Nephron (organoid): ENCODE data around the gene VEGFC.

Experiments used
- H3K27ac Mint-ChIP-seq, 3 experiments: 2 replicates each; pipeline ENCODE4 v1.8.0; 2020; ENCODE audit warnings: mixed read lengths in 3 of 3, mild to moderate bottlenecking in 2 of 3, moderate library complexity in 1 of 3
- H3K27me3 Mint-ChIP-seq: 2 replicates; pipeline ENCODE4 v1.8.0; 2021; ENCODE audit warnings: low read depth, mild to moderate bottlenecking, moderate library complexity, mixed read lengths
- H3K36me3 Mint-ChIP-seq: 2 replicates; pipeline ENCODE4 v1.8.0; 2020; ENCODE audit warnings: low read depth, mixed read lengths
- H3K4me1 Mint-ChIP-seq: 2 replicates; pipeline ENCODE4 v1.8.0; 2020; ENCODE audit warnings: mixed read lengths
- H3K4me3 Mint-ChIP-seq, 3 experiments: 2 replicates each; pipeline ENCODE4 v1.8.0; 2020; ENCODE audit warnings: mild to moderate bottlenecking in 3 of 3, mixed read lengths in 3 of 3, moderate library complexity in 2 of 3
- H3K9me3 Mint-ChIP-seq: 2 replicates; pipeline ENCODE4 v1.8.0; 2020; ENCODE audit warnings: mixed read lengths
- CTCF ChIP-seq, 3 experiments: fragments of 200-600 bp; sonication (generic); IDR thresholded peaks; one replicate each; pipeline ENCODE4 v1.5.0; 2021; ENCODE audit warnings: antibody characterized with exemption in 3 of 3; ENCODE audit not compliant: unreplicated experiment in 3 of 3

Gene VEGFC

DNA sequence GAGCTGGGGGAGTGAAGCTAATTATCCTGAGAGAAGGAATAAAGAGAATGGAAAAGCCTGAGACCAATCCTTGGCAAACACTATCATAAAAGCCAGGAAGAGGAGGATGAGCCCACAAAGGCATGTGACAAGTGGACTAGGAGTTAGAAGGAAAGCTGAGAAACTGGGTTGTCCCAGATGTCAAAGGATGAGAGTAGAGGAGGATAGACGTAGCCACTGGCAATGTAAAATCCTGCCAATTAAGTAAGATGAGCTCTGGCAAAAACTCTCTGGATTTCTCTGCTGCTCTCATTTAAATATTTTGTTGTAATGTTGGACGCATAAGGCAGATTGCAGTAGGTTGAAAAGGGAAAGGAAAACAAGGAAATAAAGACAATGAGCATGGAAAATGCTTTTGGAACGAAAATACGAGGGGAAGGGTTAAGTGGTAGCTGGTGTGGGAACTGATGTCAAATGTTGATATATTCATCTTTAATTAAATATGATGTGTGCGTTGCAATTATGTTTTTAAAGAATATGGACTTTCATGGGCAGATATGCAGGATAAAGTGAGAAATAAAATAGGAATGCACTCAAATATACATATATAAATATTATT is 14.2 kb upstream of the VEGFC start:
- Mint-ChIP-seq H3K9me3 (no peaks in the 10 kb centered on the region), H3K36me3 (no peaks in the 10 kb centered on the region), H3K4me1 (no peaks in the 10 kb centered on the region), H3K27ac (no peak overlapping the region), H3K4me3 (no peak overlapping the region), H3K27me3 (peaks cover 3% of the 10 kb centered on the region)
- no peak for TF ChIP-seq CTCF (IDR thresholded peaks at IDR 0.05; ENCODE audit: unreplicated experiment in 3 of 3)

DNA sequence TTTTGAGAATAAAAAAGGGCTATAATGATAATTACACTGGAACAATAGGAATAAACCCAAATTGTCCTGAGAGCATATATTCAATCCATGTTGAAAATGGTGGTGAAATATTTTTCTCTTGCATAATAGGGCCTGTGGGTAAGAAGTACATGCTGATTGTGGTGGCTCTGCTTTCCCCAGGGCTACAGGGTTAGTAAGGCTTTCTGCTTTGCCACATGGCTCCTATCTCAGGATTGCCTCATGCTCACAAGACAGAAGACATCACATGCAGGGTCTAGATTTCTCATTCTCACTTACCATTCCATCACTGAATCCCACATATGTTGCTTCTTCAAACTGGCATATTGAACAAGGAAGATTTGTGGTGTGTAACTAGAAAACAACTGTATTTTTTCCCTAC is 12.4 kb upstream of the VEGFC start:
- Mint-ChIP-seq H3K27me3 (peaks cover 3% of the 10 kb centered on the region), H3K36me3 (no peaks in the 10 kb centered on the region), H3K4me1 (no peaks in the 10 kb centered on the region), H3K27ac (no peak overlapping the region), H3K9me3 (no peaks in the 10 kb centered on the region), H3K4me3 (no peak overlapping the region)
- TF ChIP-seq CTCF (IDR thresholded peaks at IDR 0.05; ENCODE audit: unreplicated experiment in 3 of 3) = no peak

DNA sequence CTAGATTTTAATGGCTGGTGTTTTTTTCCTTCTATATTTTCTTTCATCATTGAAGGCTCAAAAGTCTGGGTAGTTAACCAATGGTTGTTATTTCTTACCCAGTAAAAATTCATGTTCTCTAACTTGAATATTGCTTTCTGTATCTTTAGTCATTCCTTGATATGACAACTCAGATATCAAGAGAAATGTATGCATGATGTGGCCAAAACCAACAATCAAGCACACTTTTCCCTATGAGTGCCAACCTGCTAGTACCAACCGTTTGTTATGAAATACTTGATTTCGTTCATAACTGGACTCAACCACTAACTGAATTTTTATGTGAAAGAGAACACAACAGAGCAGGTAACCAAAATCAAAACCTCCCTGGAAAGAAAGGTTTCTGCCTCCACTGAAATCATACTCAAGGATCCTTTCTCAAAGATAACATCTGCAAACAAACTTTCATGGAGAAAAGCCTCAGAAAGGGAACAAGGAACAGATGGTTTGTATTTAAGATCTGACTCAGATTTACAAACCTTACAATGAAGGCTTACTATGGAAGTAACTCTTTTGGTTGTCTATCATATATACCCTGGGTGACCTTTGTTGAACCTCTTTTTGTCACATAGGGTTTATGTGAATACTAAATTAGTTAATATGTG is 8.3 kb upstream of the VEGFC start:
- TF ChIP-seq CTCF (IDR thresholded peaks at IDR 0.05; ENCODE audit: unreplicated experiment in 3 of 3) = no peak
- Mint-ChIP-seq H3K9me3 (no peaks in the 10 kb centered on the region), H3K27ac (peak overlapping the region in 1 of 3 experiments; percentile 24), H3K27me3 (peaks cover 4% of the 10 kb centered on the region), H3K4me1 (no peaks in the 10 kb centered on the region), H3K36me3 (no peaks in the 10 kb centered on the region), H3K4me3 (no peak overlapping the region)

- no peak for TF ChIP-seq CTCF (IDR thresholded peaks at IDR 0.05; ENCODE audit: unreplicated experiment in 3 of 3)
- H3K27ac Mint-ChIP-seq = no peak overlapping the region
- H3K4me3 Mint-ChIP-seq = no peak overlapping the region
- peaks cover 16% of the 10 kb centered on the region for H3K27me3 Mint-ChIP-seq
- no peaks in the 10 kb centered on the region for H3K36me3 Mint-ChIP-seq
- H3K4me1 Mint-ChIP-seq = no peaks in the 10 kb centered on the region
- H3K9me3 Mint-ChIP-seq = no peaks in the 10 kb centered on the region
Observed at GRCh38 chr4:176799653-176800052, 6.9 kb upstream of the VEGFC start.

DNA sequence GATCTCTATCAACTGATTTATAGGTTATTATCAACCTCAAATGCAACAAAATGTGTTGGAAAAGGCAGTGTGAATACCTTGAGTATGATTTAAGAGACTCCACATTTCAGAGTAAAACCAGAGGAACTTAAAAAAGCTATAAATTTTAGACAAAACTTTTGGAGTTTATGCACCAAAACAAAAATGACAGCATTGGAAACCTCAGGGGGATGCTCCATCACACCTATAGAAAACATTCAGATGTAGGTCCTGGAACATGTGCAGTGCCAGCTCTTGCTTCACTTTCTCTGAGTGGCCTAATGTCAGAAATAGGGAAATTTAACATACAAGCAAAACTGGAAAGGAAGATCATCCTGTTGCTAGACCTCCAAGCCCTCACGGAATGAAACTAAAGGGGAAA is 5.8 kb upstream of the VEGFC start:
- Mint-ChIP-seq H3K27ac (no peak overlapping the region), H3K36me3 (no peaks in the 10 kb centered on the region), H3K27me3 (peaks cover 27% of the 10 kb centered on the region), H3K4me3 (no peak overlapping the region), H3K4me1 (no peaks in the 10 kb centered on the region), H3K9me3 (no peaks in the 10 kb centered on the region)
- no peak for TF ChIP-seq CTCF (IDR thresholded peaks at IDR 0.05; ENCODE audit: unreplicated experiment in 3 of 3)

DNA sequence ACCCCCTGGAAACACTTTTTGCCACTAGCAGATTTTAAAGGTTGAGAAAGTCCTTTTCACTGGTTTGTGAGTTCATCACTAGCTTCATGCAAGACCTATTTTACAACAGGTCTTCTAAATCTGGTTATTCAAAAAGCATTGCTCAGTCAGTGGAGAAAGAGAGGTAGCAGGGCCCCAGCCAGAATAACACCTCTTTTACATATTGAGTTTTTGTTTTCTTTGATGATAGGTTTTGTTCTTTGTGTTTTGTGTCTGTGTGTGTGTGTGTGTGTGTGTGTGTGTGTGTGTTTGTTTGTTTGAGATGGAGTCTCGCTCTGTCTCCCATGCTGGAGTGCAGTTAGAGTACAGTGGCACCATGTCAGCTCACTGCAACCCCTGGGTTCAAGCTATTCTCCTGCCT is 2.7 kb upstream of the VEGFC start:
- peaks cover 7% of the 10 kb centered on the region for H3K4me1 Mint-ChIP-seq
- no peak for TF ChIP-seq CTCF (IDR thresholded peaks at IDR 0.05; ENCODE audit: unreplicated experiment in 3 of 3)
- H3K4me3 Mint-ChIP-seq = peak overlapping the region; percentile 14 to 59 (median 40)
- no peak overlapping the region for H3K27ac Mint-ChIP-seq
- no peaks in the 10 kb centered on the region for H3K9me3 Mint-ChIP-seq
- H3K36me3 Mint-ChIP-seq = no peaks in the 10 kb centered on the region
- H3K27me3 Mint-ChIP-seq = peaks cover 45% of the 10 kb centered on the region
